IPS-18c (cell line): ENCODE data around the gene SLC28A1.

Experiments
- H3K4me3 ChIP-seq: 2 replicates; pipeline ENCODE4 v1.7.0; 2013; ENCODE audit warnings: low read depth, mild to moderate bottlenecking, low read length, moderate library complexity; ENCODE audit not compliant: insufficient read depth
- H3K9me3 ChIP-seq: one replicate; pipeline ENCODE4 v1.6.1; 2013; ENCODE audit warnings: mild to moderate bottlenecking, low read length, moderate library complexity; ENCODE audit not compliant: control insufficient read depth, insufficient read depth

Gene SLC28A1

GRCh38 chr15:84988909-84989644, 104.6 kb downstream of the SLC28A1 start:
- Histone ChIP-seq H3K4me3 (no peak overlapping the region), H3K9me3 (no peaks in the 10 kb centered on the region)

GRCh38 chr15:84990507-84990906, 106.0 kb downstream of the SLC28A1 start:
- no peaks in the 10 kb centered on the region for H3K9me3 ChIP-seq

GRCh38 chr15:84991014-84991712, 106.7 kb downstream of the SLC28A1 start:
- no peaks in the 10 kb centered on the region for H3K9me3 ChIP-seq
- H3K4me3 ChIP-seq = no peak overlapping the region

More at GRCh38 chr15:84990507-84990906, 106.0 kb downstream of the SLC28A1 start:
- no peak overlapping the region for H3K4me3 ChIP-seq

GRCh38 chr15:84992157-84992944, 107.9 kb downstream of the SLC28A1 start:
- Histone ChIP-seq H3K9me3 (no peaks in the 10 kb centered on the region), H3K4me3 (no peak overlapping the region)
